Measurements from ENCODE around the gene ZNF879.

Gene ZNF879

DNA sequence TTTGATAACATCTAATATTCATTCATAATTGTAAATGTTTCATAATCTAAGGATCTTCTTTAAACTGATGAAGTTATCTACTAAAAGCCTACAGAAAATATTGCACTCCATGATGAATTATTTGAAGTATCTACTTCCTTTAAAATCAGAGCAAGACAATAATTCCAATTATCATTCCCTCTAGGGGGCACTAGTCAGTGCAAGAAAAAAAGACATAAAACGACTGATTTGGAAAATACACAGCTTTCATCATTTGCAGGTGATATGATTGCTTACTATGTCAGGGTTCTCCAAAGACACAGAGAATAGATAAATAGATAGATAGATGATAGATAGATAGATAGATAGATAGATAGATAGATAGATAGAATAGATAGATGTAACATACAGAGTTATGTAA lies 14.9 kb upstream of the ZNF879 start:
- no peak for DNase-seq

DNA sequence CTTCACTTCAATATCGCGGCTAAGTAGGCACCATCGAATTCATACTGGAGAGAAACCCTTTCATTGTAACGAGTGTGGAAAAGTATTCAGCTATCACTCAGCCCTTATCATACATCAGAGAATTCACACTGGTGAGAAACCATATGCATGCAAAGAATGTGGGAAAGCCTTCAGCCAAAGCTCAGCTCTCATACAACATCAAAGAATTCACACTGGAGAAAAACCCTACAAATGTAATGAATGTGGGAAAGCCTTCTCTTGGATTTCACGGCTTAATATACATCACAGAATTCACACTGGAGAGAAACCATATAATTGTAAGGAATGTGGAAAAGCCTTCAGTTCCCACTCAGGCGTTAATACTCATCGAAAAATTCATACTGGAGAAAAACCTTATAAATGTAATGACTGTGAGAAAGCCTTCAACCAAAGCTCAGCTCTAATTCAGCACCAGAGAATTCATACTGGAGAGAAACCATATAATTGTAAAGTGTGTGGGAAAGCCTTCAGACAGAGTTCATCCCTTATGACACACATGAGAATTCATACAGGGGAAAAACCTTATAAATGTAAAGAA lies 9.5 kb downstream of the ZNF879 start:
- DNase-seq = no peak

DNA sequence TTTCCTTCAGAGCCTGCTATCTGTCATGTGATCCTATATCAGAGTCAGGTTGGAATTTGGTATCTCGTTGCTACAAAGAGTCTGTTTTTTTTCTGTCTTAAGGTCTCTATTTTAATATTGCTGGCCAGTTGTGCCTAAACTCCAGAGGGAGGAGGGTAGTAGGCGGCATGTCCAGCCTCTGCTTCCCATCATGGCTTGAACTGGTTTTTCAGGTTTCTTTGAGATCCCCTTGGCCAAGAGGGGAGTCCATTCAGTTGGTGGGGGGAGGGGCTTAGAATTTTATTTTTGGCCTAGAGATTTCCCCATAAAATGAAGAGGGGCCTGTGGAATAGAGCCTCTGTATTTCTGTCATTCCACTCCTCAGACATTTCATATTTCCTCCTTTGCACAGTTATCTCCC lies 21.2 kb downstream of the ZNF879 start:
- no peak for DNase-seq

DNA sequence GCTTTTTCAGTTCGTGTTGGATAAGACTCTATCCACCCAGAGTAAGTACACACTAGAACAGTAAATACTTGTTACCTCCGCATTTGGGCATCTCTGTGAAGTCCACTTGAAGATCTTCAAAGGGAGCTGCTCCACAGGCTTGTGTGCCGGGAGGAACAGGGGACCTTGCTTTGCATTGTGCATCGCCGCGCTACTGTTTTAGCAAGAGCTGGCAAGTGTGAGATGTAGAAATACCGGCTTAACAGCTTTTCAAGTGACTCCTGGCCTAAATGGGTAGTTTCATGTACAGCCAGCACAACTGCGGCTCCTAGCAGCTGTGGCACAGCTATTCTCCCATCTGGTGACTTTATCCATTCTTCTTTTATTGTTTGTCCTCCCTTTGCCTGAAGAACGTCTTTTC lies 28.2 kb downstream of the ZNF879 start:
- no peak for DNase-seq

DNA sequence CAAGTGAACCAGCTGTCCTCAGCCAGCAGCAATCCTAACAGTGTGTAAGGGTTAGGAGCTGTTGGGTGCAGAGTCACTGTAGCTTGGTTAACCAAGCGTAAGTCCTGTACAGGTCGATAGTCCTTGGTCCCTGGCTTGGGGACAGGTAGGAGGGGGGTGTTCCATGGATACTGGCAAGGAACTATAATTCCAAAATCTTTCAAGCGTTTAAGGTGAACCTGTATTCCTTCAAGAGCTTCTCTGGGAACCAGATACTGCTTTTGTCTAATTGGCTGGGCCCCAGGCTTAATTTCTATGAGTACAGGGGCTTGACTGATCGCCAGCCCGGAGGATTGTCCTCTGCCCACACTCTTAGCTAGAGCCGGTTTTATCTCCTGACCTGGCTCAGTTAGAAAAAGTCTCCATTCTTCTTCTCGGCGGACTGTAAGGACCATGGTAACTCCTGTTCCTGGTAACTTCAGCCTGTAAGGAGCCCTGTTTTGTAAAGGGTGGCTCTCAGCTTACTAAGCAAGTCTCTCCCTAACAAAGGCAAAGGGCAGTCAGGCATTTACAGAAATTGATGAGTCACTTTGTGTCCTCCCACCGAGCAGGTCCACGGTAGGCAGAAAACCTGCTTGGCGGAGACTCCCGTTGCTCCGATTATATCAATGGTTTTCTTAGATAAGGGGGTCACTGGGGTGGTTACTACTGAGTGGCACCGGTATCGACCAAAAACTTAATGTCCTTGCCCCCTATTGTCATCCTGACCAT lies 30.6 kb downstream of the ZNF879 start:
- no peak for DNase-seq

DNA sequence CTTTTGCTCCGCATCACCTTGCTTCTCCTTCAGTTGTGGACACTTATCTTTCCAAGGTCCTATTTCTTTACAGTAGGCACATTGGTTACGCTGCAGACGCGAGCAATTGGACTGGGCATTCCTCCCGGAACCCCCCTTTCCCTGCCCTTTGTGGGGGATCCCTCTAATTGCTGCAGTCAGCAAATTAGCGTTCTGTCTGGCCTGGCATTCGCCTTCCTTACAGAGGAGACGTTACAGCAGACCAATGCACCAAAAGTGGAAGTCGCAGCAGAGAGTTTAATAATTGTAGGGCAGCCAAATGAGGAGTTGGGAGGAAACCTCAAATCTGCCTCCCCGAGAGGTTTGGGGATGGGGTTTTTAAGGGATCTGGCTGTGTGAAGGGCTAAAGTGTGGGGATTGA lies 31.3 kb downstream of the ZNF879 start:
- no peak for DNase-seq

DNA sequence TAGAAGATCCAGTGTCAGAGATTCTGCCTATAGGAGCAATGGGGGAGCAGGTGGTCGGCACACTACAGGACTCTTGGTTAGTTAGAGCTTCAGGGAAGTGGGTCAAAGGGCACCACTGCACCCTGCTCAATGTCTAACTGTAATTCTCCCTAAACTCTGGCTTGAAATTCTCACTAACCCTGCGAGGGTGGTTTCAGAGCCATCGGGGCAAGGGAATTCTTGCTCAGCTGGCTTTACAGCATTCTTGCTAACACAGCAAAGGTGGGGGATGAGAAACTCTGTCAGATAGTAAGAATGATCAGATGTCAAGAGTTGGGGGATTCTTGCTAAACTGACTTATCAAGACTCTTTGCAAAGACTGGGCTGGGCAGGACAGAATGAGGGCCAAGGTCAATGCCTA lies 31.8 kb downstream of the ZNF879 start:
- DNase-seq = no peak

DNA sequence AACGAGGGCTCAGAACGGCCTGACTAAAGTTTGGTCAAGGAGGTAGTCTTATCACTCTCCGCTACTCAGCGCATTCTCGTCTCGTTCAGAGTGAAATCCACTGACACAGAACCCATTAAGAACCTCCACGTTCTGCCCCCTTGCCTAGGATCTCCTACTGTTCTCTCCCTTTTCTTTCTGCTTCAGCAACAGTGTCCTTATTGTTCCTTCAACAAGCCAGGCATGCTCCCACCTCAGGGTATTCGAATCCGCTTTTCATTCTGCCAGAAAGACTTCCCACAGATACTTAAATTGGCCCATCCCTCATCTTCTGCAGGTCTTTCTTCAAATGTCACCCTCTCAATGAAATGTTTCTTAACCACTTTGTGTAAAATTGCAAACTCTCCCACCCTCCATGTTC lies 32.2 kb downstream of the ZNF879 start:
- no peak for DNase-seq

DNA sequence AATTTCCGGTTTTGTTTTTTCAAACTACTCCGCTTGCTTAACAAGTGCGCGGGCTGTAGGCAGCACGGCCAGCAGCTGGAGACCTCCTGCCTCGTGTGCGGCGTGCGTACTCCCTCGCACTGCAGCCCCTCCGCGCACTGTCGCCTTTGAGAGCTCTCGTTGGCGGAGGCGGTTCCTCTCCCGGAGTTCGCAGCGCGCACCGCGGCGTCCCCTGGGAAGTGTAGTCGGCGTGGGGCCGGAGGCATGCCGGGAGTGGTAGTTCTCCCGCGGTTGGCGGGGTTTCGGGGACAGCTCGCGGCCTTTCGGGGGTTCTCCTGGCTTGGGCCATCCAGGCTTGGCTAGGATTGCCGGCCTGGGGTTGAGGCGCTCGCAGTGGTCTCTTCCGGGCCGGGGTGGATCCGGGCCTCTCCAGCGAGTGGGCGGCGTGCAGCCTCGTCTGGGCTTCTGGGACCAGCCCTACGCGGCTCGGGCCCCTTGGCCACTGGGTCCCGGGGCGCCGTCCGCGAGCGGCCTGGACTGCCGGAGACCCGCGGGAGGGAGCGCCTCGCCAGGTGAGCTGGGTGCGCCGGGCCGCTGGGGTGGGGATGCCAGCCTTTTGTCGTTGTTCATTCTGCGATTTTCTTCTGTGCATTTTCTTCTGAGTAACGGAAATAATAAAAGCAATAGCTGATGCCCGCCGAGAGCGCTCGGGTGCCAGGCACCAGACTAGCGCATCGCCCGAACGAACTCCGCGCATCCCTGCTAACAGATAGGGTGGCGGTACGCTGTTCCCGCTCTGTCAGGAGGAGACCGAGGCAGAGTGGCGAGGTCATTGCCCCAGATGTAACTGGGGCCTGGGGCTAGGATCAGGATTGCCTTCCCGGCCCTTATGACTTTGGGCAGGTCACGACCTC lies 36.8 kb downstream of the ZNF879 start, which contains the start of gene ZNF354C:
Gene ZNF354C, plus strand, starts transcription at position 258 of the 893 bp plus-strand sequence. CDS start 1,696 bp downstream, outside the sequence.
- DNase-seq = peak; percentile 97

DNA sequence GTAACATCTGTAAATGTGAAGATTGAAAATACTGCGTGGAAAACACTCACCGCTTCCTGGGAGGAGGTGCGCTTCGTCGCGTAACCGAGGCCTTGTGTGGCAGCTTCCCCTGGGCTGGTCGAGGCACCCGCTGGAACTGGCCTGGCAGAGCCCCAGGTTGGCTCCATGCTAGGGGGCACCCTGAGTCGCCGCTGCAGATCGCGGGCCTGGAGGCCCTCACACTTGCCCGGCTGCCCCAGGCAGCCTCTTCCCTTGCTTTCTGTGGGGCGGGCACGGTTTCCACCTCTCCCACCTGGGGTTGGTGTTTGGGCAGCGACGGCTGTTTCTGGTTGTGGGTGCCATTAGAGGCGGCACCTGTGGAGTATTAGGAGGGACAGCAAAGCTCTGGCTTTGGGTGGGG lies 37.4 kb downstream of the ZNF879 start:
- no peak for DNase-seq

DNA sequence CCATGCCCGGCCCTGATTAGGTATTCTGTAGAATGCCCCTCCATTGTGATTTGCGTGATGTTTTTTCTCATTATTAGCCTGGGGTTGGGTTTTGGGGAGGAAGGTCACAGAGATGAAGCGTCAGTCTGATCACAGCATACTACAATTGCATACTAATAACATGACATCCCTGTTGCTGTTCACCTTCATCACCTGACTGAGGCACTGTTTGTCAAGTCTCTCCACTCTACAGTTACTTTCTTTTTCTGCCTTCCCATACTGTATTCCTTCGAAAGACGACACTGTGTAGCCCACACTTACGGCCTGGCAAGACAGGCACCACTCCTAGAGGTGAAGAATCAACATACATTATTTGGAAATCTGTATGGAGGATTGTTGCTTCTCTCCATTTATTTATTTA lies 42.1 kb downstream of the ZNF879 start:
- DNase-seq = no peak

DNA sequence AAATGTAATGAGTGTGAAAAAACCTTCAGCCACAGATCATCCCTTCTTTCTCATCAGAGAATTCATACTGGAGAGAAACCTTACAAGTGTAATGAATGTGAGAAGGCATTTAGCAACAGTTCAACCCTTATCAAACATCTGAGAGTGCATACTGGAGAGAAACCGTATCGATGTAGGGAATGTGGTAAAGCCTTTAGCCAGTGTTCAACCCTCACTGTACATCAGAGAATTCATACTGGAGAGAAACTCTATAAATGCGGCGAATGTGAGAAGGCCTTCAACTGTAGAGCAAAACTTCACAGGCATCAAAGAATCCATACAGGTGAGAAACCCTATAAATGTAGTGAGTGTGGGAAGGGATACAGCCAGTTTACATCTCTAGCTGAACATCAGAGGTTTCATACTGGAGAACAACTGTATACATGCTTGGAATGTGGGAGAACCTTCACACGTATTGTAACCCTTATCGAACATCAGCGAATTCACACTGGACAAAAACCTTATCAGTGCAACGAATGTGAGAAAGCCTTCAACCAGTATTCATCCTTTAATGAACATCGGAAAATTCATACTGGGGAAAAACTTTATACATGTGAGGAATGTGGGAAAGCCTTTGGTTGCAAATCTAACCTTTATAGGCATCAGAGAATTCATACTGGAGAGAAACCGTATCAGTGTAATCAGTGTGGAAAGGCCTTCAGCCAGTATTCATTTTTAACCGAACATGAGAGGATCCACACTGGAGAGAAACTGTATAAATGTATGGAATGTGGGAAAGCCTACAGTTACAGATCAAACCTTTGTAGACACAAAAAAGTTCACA lies 55.8 kb downstream of the ZNF879 start:
- no peak for DNase-seq

DNA sequence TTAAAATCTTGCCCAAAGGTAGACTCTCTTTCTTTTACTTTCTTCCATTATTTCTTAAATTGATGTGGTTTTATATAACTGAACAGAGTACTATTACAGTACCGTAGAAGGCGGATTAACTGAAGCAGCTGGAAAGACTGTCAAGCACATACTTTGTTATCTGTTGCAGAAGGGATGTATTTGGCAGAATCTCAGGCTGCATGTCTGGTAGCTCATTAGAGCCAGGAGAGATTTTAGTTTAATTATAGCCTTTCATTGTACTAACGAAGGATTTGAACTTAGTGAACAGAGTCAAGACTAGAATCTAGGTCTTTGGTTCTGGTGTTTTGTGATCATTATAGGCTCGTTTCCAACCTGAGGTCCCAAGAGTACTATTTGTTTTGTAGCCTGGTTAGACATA lies 57.1 kb downstream of the ZNF879 start:
- no peak for DNase-seq
